GM12891 (cell line): ENCODE measurements around the gene NCS1.

ENCODE experiments used
- POLR2A ChIP-seq: IDR thresholded peaks from 2 replicates; pipeline ENCODE4 v1.6.1; 2011; ENCODE audit warnings: low read depth, low read length, control low read depth
- POLR2AphosphoS5 ChIP-seq: IDR thresholded peaks from 2 replicates; pipeline ENCODE4 v1.6.1; 2011; ENCODE audit warnings: low read depth, low read length, control low read depth
- SPI1 ChIP-seq: IDR thresholded peaks from 2 replicates; pipeline ENCODE4 v1.6.1; 2011; ENCODE audit warnings: low read depth, low read length, control low read depth
- TAF1 ChIP-seq: IDR thresholded peaks from 2 replicates; pipeline ENCODE4 v1.6.1; 2011; ENCODE audit warnings: low read depth, low read length, control low read depth

DNA sequence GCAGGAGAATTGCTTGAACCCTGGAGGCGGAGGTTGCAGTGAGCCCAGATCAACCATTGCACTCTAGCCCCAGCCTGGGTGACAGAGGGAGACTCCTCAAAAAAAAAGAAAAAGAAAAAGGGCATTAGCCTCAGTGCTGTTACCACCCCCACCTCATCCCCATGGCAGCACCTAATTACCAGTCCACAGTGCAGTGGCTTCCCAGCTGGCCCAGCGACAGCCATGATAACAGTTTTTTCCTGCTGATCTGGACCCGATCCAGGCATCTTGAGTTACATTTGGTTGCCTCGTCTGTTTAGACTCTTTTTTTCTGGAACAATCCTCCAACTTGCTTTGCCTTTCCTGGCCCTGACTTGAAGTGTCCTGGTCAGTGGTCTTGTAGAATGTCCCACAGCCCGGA is 24.4 kb downstream of the NCS1 start:
- TF ChIP-seq TAF1 (no peak), POLR2AphosphoS5 (no peak), POLR2A (no peak), SPI1 (no peak)
